ENCODE data around the gene FYCO1. TPM values are rescaled to one million over a fixed set of nuclear protein-coding genes. Genes with fewer than 3 reads are reported as not detected.

FYCO1 gene
- total RNA-seq, 1 donor from 2014 or later, result 7.9 TPM

DNA sequence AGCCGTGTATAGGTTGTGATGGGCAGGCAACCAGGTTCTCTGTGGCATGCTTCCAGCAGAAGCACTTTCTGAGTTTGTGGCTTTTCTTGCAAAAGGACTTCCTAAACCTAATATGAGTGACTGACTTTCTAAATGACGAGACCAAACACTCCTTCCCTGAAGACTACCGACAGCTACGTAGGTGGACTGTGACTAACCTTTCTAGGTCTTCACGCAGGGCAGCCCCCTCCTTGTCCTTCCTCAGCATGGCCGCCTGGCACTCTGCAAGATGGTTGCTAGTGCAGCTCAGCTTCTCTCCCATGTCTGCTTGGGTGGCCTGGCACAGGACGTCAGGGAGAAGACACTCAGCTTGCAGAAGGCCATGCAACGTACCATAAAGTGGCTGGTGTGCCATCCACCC is 31.5 kb downstream of the FYCO1 start:
- Histone ChIP-seq H3K36me3 (ENCODE audit: control insufficient read depth, insufficient read depth, low read length) (peaks cover 41% of the 10 kb centered on the region), H3K27me3 (ENCODE audit: control insufficient read depth, insufficient read depth, low read length) (no peaks in the 10 kb centered on the region), H3K4me3 (ENCODE audit: low read depth, low read length) (no peak overlapping the region)
- DNase-seq (ENCODE audit: low read depth) (no peak), FAIRE-seq (no peak)
- TF ChIP-seq, protein P1, sequence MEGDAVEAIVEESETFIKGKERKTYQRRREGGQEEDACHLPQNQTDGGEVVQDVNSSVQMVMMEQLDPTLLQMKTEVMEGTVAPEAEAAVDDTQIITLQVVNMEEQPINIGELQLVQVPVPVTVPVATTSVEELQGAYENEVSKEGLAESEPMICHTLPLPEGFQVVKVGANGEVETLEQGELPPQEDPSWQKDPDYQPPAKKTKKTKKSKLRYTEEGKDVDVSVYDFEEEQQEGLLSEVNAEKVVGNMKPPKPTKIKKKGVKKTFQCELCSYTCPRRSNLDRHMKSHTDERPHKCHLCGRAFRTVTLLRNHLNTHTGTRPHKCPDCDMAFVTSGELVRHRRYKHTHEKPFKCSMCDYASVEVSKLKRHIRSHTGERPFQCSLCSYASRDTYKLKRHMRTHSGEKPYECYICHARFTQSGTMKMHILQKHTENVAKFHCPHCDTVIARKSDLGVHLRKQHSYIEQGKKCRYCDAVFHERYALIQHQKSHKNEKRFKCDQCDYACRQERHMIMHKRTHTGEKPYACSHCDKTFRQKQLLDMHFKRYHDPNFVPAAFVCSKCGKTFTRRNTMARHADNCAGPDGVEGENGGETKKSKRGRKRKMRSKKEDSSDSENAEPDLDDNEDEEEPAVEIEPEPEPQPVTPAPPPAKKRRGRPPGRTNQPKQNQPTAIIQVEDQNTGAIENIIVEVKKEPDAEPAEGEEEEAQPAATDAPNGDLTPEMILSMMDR (IDR thresholded peaks at IDR 0.05; ENCODE audit: insufficient read depth, low read length, severe bottlenecking), result no peak

DNA sequence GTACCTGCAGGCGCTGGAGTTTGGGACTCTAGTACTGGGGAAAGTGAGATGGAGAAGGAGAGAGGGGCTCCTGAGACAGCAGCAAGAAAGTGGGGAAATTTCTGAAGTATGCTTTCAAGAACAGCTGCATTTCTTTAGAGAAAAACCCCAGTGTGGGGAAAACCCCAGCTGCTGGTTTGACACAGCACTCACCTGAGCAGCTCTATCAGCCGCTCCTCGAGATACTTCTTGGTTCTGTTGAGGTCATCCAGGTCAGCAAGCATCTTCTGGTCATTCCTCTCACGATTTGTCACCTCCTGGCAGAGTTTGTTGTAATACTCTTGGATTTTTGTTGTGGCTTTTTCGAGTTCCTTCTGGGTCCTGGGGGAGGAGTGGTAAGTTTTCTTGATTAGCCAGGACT is 33.6 kb downstream of the FYCO1 start:
- H3K4me3 ChIP-seq (ENCODE audit: low read depth, low read length), result no peak overlapping the region
- H3K36me3 ChIP-seq (ENCODE audit: control insufficient read depth, insufficient read depth, low read length), result peaks cover 40% of the 10 kb centered on the region
- no peaks in the 10 kb centered on the region for H3K27me3 ChIP-seq (ENCODE audit: control insufficient read depth, insufficient read depth, low read length)
- DNase-seq (ENCODE audit: low read depth), result no peak
- peak; percentile 18 for FAIRE-seq
- TF ChIP-seq, protein P1 (IDR thresholded peaks at IDR 0.05; ENCODE audit: insufficient read depth, low read length, severe bottlenecking), result no peak

- TF ChIP-seq, protein P1 (IDR thresholded peaks at IDR 0.05; ENCODE audit: insufficient read depth, low read length, severe bottlenecking), result no peak
- no peak overlapping the region for H3K4me3 ChIP-seq (ENCODE audit: low read depth, low read length)
- FAIRE-seq, result no peak
- DNase-seq (ENCODE audit: low read depth), result no peak
- H3K27me3 ChIP-seq (ENCODE audit: control insufficient read depth, insufficient read depth, low read length), result no peaks in the 10 kb centered on the region
- peaks cover 30% of the 10 kb centered on the region for H3K36me3 ChIP-seq (ENCODE audit: control insufficient read depth, insufficient read depth, low read length)
These were observed 35.3 kb downstream of the FYCO1 start for GRCh38 chr3:45960289-45960688.

DNA sequence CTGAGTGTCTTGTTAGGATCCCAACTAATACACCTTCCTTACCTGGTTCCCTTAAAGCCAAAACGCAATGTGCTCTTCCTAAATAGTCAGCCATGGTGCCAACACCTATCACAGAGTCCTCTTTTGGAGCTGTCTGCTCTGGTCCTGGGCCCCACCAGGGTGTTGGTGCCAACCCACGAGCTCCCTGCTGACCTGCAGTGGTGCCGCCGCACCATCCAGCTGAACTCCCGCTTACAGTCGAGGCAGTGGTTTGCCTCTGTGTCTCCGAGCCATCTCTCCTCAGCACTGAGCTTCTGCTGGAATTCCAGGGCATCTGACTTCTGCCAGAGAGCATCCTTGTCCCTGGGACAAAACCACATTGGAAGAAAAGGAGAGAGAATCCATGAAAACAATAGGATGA is 36.4 kb downstream of the FYCO1 start:
- Histone ChIP-seq H3K27me3 (ENCODE audit: control insufficient read depth, insufficient read depth, low read length) (no peaks in the 10 kb centered on the region), H3K36me3 (ENCODE audit: control insufficient read depth, insufficient read depth, low read length) (peaks cover 35% of the 10 kb centered on the region), H3K4me3 (ENCODE audit: low read depth, low read length) (no peak overlapping the region)
- FAIRE-seq (no peak), DNase-seq (ENCODE audit: low read depth) (no peak)
- TF ChIP-seq, protein P1 (IDR thresholded peaks at IDR 0.05; ENCODE audit: insufficient read depth, low read length, severe bottlenecking), result no peak

DNA sequence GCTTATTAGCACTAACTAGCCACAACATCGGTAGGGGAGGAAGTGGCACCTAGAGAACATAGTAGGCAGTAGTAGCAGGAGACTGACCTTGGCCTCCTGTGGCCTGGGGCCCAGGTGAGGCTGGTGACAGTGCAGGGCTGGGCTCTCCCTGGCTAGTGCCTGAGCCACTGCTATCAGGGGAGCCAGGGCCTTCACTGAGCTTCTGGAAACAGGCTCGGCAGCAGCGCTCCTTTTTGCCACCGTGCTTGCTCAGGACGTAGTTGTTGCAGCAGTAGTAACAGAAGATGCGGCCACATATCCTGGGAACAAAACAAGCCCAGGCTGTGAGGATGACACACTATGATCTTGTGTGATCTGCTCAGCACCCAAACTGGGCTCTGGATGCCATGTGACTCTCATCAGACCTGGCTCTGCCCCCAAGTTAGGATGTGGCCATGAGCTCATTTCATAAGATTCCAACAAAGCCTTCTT is 37.3 kb downstream of the FYCO1 start:
- Histone ChIP-seq H3K27me3 (ENCODE audit: control insufficient read depth, insufficient read depth, low read length) (no peaks in the 10 kb centered on the region), H3K36me3 (ENCODE audit: control insufficient read depth, insufficient read depth, low read length) (peaks cover 31% of the 10 kb centered on the region), H3K4me3 (ENCODE audit: low read depth, low read length) (no peak overlapping the region)
- TF ChIP-seq, protein P1 (IDR thresholded peaks at IDR 0.05; ENCODE audit: insufficient read depth, low read length, severe bottlenecking), result no peak
- DNase-seq (ENCODE audit: low read depth) (no peak), FAIRE-seq (peak; percentile 79)

DNA sequence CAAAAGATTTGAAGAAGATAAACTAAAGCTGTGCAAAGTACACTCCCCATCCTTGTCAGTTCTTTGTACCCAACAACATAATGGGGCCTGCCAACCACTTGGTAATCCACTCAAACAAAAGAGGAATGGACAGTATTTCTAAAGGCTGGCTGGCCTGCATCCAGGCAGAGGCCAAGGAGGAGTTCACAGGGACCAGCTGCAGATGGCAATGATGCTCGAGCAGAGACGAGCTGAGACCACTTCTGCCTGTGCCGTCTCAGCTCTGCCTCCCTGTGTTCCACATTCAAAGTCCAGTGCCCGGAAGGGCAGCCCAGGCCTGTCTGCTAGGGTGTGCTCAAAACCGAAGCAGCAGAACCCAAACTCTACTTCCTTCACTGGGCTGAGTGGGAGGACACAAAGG is 38.0 kb downstream of the FYCO1 start:
- Histone ChIP-seq H3K27me3 (ENCODE audit: control insufficient read depth, insufficient read depth, low read length) (no peaks in the 10 kb centered on the region), H3K4me3 (ENCODE audit: low read depth, low read length) (no peak overlapping the region), H3K36me3 (ENCODE audit: control insufficient read depth, insufficient read depth, low read length) (peaks cover 26% of the 10 kb centered on the region)
- FAIRE-seq (no peak), DNase-seq (ENCODE audit: low read depth) (no peak)
- TF ChIP-seq, protein P1 (IDR thresholded peaks at IDR 0.05; ENCODE audit: insufficient read depth, low read length, severe bottlenecking), result no peak
